Measurements from ENCODE around the gene ALG8.
"Not testable (repeated sequence)": the region's sequence is repeated elsewhere in the genome, so short reads cannot be mapped to it uniquely, and the experiment has no call there.

Gene ALG8

DNA sequence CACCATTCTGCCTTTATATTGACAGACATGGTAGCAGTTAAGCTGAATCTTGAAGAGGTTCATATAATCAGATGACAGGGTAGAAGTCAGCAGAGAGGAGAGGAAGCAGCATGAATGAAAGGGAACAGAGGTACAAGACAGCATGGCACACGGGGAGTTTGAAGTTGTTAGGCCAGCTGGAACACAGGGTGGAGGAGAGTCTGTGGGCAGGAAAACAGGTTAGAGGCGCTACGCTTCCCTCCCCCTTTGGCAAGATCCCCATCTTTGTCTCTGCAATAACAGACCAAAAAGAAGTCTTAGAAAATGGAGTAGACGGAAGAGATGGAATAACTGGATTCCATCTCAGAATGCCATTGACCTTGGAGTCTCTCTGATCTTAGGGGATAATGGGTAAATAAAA lies 39.8 kb downstream of the ALG8 start:
- DNase-seq = no peak

DNA sequence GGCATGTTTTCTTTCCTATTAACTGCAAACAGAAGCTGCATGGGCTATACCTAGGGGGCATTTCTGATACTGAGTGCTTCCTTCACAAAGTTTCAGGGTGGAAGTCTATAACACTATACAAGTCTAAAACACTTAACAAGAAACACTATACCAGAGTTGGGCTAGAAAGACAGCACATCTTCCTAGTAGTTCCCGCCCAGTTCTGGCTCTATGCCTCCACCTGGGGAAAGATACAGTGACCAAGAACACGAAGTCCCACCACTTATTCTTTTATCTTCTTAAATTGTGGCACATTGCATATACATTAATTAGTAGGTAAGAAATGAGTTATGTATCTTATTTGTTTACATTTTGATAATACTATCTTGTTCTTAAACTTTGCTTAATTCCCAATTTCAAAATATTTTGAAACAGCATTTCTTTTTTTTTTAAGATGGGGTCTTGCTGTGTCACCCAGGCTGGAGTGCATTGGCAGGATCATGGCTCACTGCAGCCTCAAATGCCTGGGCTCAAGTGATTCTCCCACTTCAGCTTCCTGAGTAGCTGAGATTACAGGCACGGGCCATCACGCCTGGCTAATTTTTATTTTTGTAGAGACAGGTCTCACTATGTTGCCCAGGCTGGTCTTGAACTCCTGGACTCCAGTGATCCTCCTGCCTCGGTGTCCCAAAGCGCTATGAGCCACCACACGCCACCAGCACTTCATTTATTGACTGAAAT lies 41.6 kb downstream of the ALG8 start:
- DNase-seq = no peak

DNA sequence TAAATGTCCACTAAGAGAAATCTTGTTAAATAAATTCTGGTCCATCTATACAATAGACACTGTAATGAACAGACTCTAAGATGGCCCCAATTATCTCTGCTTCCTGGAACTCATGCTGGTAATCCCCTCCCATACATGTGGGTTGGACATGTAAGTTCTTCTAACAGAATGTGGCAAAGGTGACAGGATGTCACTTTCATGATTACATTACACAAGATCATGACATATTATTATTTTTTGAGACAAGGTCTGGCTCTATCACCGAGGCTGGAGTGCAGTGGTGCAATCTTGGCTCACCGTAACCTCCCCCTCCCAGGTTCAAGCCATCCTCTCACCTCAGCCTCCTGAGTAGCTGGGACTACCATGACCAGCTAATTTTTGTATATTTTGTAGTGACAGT lies 45.2 kb downstream of the ALG8 start:
- no peak for DNase-seq

DNA sequence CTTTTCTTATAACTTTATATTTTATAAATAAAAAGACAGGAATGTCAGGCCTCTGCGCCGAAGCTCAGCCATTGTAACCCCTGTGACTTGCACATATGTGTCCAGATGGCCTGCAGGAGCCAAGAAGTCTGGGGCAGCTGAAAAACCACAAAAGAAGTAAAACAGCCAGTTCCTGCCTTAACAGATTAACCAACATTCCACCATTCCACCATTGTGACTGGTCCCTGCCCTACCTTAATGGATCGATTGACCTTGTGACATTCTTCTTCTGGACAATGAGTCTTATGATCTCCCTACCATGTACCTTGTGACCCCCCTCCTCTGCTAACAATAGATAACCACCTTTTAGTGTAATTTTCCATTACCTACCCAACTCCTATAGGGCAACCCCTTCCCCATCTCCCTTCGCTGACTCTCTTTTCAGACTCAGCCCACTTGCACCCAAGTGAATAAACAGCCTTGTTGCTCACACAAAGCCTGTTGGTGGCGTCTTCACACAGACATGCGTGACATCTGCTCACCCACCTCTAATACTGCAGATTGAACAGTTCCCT lies 52.8 kb downstream of the ALG8 start:
- DNase-seq = not testable (repeated sequence)

DNA sequence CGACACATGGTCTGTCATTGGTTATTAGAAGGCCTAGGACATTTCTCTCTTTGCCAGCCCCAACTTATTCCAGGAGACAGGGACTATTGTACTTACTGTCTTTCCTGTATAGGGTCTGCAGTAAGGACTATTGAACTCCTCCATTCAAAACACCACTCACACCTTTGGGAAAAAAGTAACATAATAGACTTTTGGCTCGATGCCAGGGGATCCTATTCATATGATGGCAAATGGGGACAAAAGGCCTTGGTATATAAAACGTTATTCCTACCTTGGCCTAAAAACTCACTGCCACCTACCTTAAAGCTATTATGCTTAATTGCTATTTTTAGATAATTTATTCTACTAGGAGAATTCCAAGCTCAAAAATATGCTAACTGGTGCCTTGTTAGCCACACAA lies 53.5 kb downstream of the ALG8 start:
- no peak for DNase-seq

DNA sequence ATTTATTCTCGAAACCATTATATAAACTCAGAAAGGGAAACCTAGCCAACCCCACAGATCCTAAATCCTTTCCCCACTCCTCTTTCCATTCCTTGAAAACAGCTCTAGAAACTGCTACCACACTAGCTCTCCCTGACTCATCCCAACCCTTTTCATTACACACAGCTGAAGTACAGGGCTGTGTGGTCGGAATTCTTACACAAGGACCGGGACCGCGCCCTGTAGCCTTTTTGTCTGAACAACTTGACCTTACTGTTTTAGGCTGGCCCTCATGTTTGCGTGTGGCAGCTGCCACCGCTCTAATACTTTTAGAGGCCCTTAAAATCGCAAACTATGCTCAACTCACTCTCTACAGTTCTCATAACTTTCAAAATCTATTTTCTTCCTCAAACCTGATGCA lies 54.9 kb downstream of the ALG8 start:
- not testable (repeated sequence) for DNase-seq

DNA sequence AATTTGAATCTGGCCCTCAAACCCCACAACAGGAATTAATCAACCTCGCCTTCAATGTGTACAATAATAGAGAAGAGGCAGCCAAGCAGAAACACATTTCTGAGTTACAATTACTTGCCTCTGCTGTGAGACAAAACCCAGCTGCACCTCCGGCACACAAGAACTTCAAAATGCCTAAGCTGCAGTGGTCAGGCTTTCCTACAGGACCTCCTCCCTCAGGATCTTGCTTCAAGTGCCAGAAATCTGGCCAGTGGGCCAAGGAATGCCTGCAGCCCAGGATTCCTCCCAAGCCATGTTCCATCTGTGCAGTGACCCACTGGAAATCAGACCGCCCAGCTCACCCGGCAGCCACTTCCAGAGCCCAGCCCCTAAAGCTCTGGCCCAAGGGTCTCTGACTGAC lies 56.4 kb downstream of the ALG8 start:
- no peak for DNase-seq

DNA sequence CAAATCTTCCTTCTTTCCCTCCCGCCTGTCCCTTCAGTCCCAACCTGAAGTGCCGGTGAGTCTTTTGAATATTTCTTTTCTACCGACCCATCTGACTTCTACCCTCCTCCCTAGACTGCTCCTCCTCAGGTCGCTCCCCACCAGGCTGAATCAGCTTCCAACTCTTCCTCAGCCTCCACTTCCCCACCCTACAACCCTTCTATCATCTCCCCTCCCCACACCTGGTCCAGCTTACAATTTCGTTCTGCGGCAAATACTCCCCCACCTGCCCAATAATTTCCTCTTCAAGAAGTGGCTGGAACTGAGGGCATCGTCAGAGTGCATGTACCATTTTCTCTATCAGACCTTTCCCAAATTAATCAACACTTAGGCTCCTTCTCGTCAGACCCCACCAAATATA lies 57.3 kb downstream of the ALG8 start:
- no peak for DNase-seq

DNA sequence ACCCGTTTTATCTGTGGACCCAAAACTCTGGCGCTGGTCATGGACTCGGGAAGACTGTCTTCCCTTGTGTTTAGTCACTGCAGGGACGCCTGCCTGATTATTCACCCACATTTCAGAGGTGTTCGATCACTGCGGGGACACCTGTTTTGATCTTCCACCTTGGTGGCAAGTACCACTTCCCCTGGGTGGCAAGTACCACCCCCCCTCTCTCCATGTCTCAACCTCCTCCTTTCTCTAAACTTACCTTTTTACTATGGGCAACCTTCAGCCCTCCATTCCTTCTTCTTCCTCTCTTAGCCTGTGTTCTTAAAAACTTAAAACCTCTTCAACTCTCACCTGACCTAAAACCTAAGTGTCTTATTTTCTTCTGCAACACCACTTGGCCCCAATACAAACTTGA lies 57.8 kb downstream of the ALG8 start:
- no peak for DNase-seq

DNA sequence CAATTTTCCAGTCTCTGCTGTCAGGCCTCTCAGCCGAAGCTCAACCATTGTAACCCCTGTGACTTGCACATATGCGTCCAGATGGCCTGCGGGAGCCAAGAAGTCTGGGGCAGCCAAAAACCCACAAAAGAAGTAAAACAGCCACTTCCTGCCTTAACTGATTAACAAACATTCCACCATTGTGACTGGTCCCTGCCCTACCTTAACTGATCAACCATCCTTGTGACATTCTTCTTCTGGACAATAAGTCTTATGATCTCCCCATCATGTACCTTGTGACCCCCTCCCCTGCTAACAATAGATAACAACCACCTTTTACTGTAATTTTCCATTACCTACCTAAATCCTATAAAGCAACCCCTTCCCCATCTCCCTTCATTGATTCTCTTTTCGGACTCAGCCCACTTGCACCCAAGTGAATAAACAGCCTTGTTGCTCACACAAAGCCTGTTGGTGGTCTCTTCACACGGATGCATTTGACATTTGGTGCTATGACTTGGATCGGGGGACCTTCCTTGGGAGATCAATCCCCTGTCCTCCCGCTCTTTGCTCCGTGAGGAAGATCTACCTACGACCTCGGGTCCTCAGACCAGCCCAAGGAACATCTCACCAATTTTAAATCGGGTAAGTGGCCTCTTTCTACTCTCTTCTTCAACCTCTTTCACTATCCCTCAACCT lies 58.5 kb downstream of the ALG8 start:
- no peak for DNase-seq

DNA sequence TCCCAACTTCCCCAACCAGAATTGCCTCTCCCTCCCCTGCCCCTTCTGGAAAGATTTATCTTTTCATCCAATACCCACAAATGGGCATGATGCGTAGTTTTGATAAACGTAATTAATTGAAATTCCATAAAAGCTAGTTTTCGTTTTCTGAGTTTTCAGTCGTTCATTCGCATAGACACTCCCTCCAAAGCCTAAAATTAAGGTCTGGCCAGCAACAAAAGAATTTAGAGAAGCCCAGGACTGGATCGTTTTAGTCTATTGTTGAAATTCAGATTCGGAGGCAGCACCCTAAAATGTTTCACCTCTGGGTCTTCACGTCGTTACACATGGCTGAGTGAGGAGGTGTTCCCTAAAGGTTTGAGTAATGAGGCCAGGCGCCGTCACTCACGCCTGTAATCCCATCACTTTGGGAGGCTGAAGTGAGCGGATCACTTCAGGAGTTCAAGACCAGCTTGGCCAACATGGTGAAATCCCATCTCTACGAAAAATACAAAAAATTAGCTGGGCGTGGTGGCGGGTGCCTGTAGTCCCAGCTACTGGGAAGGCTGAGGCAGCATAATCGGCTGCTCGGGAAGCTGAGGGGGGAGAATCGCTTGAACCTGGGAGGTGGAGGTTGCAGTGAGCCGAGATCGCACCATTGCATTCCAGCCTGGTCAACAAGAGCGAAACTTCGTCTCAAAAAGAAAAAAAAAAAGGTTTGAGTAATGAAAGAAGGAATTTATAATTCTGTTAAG lies 59.2 kb downstream of the ALG8 start:
- no peak for DNase-seq

DNA sequence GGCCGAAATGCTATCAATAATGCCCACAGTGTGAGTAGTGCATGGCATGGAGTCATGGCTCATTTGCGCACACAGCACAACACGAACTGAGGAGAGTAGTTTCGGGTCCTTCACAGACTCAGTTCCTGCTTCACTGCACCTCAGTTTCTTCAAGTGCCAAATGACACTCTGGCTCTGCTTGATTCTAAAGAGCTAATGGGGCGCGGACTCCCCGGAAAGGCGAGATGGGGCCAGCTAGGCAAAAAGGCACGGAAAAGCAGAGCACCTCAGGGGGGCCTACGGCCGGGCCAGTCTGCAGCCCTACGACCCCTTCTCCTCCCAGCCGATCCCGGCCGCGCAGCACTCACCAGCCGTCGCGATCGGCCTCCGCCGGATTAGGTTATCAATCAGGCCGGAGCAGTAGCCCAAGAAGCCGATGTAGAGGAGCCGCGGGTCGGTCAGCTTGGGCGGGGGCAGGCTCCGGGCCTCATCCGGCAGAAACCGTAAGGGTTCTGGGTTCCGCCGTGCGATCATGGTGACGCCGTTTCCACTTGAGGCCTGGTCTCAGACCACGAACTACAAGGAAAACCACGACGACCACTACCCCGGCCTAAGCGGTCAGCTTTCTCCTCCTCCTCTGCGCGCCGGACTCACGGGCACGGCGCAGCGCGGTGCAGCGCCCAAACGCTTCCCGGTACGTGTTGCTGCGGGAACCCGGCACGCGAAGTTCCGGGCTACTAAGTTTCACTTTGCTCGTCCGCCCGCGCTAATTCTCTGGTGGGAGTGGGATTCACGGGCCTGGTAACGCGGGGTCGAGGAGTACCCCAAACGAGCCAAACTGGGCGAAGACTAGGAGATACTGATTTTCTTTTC lies 60.0 kb downstream of the ALG8 start, which contains the start of gene NDUFC2:
Gene NDUFC2, minus strand, starts transcription at position 631 of the 852 bp plus-strand sequence. Its CDS starts 118 bp downstream, at position 513.
- peak; percentile 51 for DNase-seq

DNA sequence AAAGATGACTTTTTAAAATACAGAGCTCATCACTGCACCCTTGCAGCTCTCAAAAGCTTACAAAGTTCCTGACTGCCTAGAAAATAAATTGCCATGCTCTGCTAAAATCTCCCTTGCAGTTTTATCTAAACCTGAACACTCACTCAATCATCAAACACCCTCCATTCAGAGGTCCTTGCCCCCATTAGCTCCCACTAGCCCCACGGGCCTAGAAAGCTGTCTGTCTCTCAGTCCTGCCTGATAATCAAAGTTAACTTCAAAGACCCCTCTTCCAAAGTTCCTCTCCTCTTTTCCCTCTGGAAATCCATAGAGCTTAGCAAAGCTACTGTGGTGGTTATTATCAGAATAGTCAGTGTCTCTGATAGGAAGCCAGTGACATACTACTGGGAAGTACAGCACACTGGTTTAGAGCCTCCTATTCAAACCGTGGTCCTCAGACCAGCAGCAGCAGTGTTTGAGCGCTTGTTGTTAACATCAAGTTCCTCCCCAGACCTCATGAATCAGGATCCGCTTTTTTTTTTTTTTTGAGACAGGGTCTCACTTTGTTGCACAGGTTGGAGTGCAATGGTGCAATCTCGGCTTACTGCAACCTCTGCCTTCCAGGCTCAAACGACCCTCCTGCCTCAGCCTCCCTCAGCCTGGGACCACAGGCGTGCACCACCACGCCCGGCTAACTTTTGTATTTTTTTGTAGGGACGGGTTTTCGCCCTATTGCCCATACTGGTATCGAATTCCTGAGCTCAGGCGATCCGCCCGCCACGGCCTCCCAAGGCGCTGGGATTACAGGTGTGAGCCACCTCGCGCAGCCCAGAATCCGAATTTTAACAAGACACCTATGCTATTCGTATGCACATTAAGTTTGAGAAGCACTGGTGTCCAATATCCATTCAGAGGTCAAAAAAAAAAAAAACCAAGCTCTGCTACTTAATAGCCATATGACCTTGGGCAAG lies 60.9 kb downstream of the ALG8 start:
- no peak for DNase-seq

DNA sequence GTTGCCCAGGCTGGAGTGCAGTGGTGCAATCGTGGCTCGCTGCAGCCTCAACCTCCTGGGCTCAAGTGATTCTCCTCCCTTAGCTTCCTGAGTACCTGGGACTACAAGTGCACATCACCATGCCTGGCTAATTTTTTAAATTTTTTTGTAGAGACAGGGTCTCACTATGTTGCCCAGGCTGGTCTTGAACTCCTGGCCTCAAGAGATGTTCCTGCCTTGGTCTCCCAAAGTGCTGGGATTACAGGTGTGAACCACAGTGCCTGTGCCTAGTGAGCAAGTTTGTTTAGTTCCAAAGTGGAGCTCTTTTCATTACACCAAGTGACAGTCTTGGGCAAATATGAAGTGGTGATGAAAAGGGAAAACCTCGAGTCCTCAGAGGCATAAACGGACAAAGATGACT lies 61.8 kb downstream of the ALG8 start:
- not testable (repeated sequence) for DNase-seq

DNA sequence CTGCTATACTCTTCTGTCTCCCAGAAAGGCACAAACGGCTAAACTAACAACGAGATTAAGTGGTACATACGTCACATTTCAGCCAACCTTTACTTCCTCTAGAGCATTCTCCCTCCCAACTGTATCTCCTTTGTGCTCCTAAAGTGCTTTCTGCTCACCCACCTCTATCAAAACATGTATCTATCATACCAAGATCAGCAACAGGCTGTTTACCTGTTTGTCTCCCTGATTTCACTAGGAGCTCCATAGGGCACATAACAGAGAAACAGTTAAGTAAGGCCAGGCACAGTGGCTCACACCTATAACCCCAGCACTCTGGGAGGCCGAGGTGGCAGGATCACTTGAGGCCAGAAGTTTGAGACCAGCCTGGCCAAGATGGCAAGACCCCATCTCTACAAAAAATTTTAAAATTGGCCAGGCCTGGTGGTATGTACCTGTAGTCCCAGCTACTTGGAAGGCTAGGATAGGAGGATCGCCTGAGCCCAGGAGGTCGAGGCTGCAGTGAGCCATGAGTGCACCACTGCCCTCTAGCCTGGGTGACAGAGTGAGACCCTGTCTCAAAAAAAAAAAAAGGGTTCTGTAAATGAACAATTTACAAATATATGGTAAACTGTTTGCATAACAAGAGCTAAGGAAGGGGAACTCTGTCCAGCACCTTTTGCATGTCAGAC lies 62.6 kb downstream of the ALG8 start:
- no peak for DNase-seq

DNA sequence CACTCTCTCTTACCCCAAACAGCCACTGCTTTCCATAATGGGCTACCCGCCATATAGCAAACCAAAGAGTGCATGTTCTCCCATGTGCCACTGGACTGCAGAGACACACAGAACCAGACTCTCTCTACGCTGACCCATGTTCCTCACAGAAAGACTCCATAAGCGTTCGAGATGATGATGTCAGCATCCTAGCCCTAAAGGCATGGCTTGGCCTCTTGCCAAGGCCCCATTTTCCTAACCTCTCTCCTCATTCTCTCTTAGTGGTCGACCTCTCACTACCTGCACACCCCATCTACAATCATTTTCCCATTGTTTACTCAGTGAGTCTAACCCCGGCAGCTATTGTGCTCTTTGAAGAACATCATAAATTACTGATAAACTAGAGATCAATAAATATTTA lies 64.7 kb downstream of the ALG8 start:
- no peak for DNase-seq

DNA sequence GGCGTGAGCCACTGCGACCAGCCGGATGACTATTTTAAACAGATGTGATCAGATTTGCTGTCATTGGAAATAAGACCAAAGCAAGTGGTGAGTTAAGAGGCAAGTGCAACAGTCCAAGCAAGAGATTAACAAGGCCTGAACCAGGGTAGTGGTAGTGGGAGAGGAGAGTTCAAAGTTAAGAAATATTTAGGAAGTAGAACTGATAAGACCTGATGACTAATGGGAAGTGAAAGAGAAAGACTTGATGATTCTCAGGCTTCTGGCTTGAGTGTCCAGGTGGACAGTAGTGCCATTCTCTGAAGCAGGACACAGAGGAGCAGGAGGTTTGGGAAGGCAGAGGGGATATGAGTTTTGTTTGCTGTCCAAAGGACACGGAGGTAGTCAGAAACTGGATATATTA lies 67.0 kb downstream of the ALG8 start:
- DNase-seq = no peak

DNA sequence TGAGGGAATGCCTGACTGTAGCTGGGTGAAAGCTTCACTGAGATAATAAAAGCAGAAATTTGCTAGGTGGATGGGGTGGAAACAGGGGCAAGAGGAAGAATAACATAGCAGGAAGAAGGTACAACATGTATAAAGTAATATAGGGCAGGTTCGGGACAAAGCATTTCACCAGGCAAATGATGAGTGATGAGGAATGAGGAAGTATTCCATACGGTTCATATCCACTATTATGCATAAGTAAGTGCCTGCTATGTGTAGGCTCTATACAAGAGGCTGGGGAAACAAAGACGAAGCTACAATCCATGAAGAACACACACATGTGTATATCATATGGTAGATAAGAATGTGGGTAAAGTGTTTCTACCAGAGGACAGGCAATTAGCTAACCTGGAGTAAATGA lies 67.7 kb downstream of the ALG8 start:
- DNase-seq = no peak

DNA sequence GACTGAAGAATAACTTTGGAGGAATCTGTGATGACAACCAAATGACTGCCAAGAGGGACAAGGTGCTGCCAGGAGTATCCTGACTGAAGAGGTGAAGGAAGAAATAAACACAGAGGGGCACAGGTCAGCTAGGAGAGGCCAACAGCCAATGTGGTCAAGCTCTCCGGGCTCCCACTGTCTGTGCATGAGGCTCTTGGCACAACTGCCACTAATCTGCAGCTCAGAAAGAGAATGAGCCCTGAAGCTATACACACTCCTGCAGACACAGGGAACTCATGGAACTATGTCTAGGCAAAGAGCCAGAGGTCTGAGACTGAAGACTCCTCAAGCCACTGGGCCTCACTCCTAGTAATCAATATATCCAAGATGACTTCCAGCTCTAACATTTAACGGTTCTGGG lies 68.8 kb downstream of the ALG8 start:
- no peak for DNase-seq

DNA sequence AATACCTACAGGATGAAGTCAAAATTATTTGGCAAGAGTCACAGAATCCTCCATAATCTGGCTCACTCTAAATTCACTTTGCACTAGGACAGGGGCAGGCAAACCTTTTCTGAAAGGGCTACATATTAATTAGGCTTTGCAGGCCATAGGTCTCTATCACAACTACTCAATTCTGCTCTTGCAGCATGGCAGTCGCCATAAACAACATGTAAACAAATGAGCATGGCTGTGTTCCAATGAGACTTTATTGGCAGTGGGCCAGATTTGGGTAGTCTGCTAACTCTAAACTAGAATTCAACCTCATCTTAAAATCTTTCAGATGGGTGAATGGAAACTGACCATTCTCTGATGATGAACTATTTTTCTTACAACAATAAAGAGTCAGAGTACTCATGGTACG lies 70.0 kb downstream of the ALG8 start:
- DNase-seq = no peak

DNA sequence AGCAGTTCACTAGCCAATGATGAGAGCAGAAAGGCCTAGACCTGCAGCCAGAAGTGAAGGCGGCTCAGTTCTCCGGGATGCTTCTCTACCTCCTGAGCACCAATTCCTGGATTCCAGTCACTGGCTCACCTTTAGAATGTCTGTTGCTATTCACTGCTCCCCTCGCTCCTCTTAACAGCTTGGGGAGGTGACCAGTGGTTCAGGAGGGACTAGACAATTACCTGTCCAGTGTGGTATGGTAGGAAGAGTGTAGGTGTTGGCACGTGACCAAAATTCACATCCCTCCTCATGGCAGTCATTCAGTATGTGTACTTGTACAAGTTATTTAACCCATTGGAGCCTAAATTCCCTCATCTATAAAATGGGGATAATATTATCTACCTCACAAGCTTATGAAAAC lies 71.7 kb downstream of the ALG8 start:
- DNase-seq = no peak

Measured in activated CD4-positive, alpha-beta T cell treated with anti-CD3 and anti-CD28 coated beads for 1 hour (primary cell).